D721Med (cell line): ENCODE measurements around the gene S100A9.

ENCODE experiments used
- DNase-seq: peaks from one replicate; pipeline ENCODE4 v3.0.0; 2011; ENCODE audit warnings: low spot score; ENCODE audit not compliant: insufficient read length
- FAIRE-seq: peaks from 2 replicates; lab custom pipeline; 2011; peaks lifted over from hg19 to GRCh38; lab: Jason Lieb, UNC
- CTCF ChIP-seq: IDR thresholded peaks from 2 replicates; pipeline ENCODE4 v1.5.1; 2012; ENCODE audit warnings: mild to moderate bottlenecking, control low read depth; ENCODE audit not compliant: insufficient read depth; ENCODE audit errors: missing control alignments

Gene S100A9

GRCh38 chr1:153341431-153341934 lies 16.2 kb upstream of the S100A9 start:
- no peak for FAIRE-seq
- no peak for TF ChIP-seq CTCF
- no peak for DNase-seq

GRCh38 chr1:153342178-153342577 lies 15.5 kb upstream of the S100A9 start:
- FAIRE-seq (no peak), DNase-seq (no peak)
- TF ChIP-seq CTCF, result no peak

GRCh38 chr1:153343040-153343681 lies 14.5 kb upstream of the S100A9 start:
- no peak for TF ChIP-seq CTCF
- FAIRE-seq (no peak), DNase-seq (no peak)

- FAIRE-seq, result no peak
These were observed 13.6 kb upstream of the S100A9 start for GRCh38 chr1:153343811-153344717.

GRCh38 chr1:153344718-153345025 lies 13.0 kb upstream of the S100A9 start:
- DNase-seq (no peak), FAIRE-seq (no peak)
- no peak for TF ChIP-seq CTCF

More at GRCh38 chr1:153343811-153344717, 13.6 kb upstream of the S100A9 start:
- DNase-seq, result no peak
- no peak for TF ChIP-seq CTCF

- TF ChIP-seq CTCF, result no peak
- DNase-seq (no peak), FAIRE-seq (no peak)
These were observed 12.2 kb upstream of the S100A9 start for GRCh38 chr1:153345187-153346076.
